Tibial nerve (tissue), 3 donors: ENCODE data around the gene CST6.

Experiments
- POLR2A ChIP-seq, 2 donors: fragments of 450-650 bp; IDR thresholded peaks; one replicate each; pipeline ENCODE4 v1.6.1; 2017; ENCODE audit warnings: antibody characterized with exemption in 2 of 2, mild to moderate bottlenecking in 2 of 2, moderate library complexity in 2 of 2
- TF ChIP-seq, protein P1 (sequence below), 5 experiments: fragments of 200-600 bp in 3 of 5; fragments of 450-650 bp in 2 of 5; sonication (generic) in 3 of 5; IDR thresholded peaks; one replicate each; pipeline ENCODE4 v1.5.1; 2016 to 2019; ENCODE audit warnings: antibody characterized with exemption in 5 of 5, mild to moderate bottlenecking in 3 of 5, moderate library complexity in 2 of 5

DNA sequence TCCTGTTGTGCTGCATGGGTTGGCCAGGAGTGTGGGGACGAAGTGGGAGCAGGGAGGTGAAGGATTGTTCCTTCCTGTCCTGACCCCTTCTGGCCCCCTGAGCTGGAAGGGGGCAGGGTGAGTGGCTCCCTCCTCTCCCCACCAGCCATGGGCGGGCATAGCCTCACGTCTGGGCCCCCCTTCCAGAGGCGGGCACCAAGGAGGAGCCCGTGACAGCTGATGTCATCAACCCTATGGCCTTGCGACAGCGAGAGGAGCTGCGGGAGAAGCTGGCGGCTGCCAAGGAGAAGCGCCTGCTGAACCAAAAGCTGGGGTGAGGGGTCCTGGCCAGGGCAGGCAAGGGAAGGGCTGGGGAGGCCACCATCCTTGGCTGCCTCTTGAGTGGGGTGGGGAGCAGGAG lies 46.9 kb upstream of the CST6 start:
- TF ChIP-seq, protein P1, sequence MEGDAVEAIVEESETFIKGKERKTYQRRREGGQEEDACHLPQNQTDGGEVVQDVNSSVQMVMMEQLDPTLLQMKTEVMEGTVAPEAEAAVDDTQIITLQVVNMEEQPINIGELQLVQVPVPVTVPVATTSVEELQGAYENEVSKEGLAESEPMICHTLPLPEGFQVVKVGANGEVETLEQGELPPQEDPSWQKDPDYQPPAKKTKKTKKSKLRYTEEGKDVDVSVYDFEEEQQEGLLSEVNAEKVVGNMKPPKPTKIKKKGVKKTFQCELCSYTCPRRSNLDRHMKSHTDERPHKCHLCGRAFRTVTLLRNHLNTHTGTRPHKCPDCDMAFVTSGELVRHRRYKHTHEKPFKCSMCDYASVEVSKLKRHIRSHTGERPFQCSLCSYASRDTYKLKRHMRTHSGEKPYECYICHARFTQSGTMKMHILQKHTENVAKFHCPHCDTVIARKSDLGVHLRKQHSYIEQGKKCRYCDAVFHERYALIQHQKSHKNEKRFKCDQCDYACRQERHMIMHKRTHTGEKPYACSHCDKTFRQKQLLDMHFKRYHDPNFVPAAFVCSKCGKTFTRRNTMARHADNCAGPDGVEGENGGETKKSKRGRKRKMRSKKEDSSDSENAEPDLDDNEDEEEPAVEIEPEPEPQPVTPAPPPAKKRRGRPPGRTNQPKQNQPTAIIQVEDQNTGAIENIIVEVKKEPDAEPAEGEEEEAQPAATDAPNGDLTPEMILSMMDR (IDR thresholded peaks at IDR 0.05), result no peak
- no peak for TF ChIP-seq POLR2A (IDR thresholded peaks at IDR 0.05)
